Mesothelial cell of epicardium (in vitro differentiated cells): Measurements from ENCODE around the gene COMT. TPM values are rescaled to one million over a fixed set of nuclear protein-coding genes. Genes with fewer than 3 reads are reported as not detected.

Experiments used
- DNase-seq, 2 experiments: peaks; one replicate each; pipeline ENCODE4 v3.0.0; 2021; ENCODE audit warnings: low spot score in 2 of 2; ENCODE audit not compliant: unreplicated experiment in 2 of 2
- H3K27ac Mint-ChIP-seq: 2 replicates; pipeline ENCODE4 v1.8.0; 2021; ENCODE audit warnings: mixed read lengths
- H3K27me3 Mint-ChIP-seq: 2 replicates; pipeline ENCODE4 v1.8.0; 2021; ENCODE audit warnings: low read depth, mixed read lengths
- H3K36me3 Mint-ChIP-seq: 2 replicates; pipeline ENCODE4 v1.8.0; 2021; ENCODE audit warnings: mixed read lengths
- H3K4me1 Mint-ChIP-seq: 2 replicates; pipeline ENCODE4 v1.8.0; 2021; ENCODE audit warnings: mixed read lengths
- H3K4me3 Mint-ChIP-seq: 2 replicates; pipeline ENCODE4 v1.8.0; 2021; ENCODE audit warnings: mild to moderate bottlenecking, moderate library complexity, mixed read lengths
- H3K9me3 Mint-ChIP-seq: 2 replicates; pipeline ENCODE4 v1.8.0; 2021; ENCODE audit warnings: mixed read lengths
- total RNA-seq: library from RNA; stranded (reverse); gene quantifications from 3 replicates; pipeline ENCODE4 v1.2.1, GENCODE V29; 2021
- TF ChIP-seq, protein P1 (sequence below): fragments of 200-600 bp; sonication (generic); IDR thresholded peaks from one replicate; pipeline ENCODE4 v1.5.0; 2021; ENCODE audit warnings: antibody characterized with exemption; ENCODE audit not compliant: unreplicated experiment

Gene COMT
- total RNA-seq, 1 donor from 2014 or later = 93.5 TPM

DNA sequence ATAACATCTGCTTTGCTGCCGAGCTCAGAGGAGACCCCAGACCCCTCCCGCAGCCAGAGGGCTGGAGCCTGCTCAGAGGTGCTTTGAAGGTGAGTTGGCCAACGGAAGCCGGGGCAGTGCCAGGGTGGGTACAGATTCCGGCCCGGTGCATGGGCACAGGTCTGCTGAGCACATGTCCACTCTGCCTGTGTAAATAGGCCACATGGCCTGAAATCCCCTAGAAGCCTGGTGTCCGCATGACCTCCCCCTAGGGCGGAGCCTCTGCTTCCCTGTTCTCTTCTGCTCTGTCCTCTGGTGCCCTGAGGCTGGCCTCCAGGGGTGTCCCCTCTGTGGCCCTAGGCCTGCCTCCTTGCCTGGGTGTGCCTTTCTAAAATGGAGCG lies 19.6 kb downstream of the COMT start:
- Mint-ChIP-seq H3K9me3 (no peaks in the 10 kb centered on the region), H3K36me3 (no peaks in the 10 kb centered on the region), H3K27me3 (no peaks in the 10 kb centered on the region), H3K4me1 (peaks cover 33% of the 10 kb centered on the region), H3K27ac (no peak overlapping the region), H3K4me3 (no peak overlapping the region)
- DNase-seq = no peak
- TF ChIP-seq, protein P1, sequence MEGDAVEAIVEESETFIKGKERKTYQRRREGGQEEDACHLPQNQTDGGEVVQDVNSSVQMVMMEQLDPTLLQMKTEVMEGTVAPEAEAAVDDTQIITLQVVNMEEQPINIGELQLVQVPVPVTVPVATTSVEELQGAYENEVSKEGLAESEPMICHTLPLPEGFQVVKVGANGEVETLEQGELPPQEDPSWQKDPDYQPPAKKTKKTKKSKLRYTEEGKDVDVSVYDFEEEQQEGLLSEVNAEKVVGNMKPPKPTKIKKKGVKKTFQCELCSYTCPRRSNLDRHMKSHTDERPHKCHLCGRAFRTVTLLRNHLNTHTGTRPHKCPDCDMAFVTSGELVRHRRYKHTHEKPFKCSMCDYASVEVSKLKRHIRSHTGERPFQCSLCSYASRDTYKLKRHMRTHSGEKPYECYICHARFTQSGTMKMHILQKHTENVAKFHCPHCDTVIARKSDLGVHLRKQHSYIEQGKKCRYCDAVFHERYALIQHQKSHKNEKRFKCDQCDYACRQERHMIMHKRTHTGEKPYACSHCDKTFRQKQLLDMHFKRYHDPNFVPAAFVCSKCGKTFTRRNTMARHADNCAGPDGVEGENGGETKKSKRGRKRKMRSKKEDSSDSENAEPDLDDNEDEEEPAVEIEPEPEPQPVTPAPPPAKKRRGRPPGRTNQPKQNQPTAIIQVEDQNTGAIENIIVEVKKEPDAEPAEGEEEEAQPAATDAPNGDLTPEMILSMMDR = no peak

DNA sequence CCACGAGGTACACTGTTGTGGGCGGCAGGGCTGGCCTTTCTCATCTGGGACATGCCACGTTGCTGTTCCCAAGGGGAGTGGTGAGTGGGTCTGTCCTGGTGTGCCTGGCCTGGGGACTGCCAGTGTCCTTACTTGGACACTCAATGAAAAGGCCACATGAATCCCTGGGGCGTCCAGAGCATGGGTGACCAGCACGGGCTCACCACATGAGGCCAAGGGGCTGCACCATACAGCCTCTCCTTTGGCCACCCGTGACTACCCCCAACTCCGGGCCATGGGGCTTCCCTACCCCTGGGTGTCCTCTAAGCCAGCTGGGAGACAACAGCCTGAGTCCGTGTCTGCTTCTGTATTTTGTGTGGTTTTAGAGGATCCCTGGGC lies 20.3 kb downstream of the COMT start:
- peaks cover 4% of the 10 kb centered on the region for H3K36me3 Mint-ChIP-seq
- TF ChIP-seq, protein P1 = no peak
- no peak overlapping the region for H3K4me3 Mint-ChIP-seq
- DNase-seq = no peak
- H3K27ac Mint-ChIP-seq = no peak overlapping the region
- H3K4me1 Mint-ChIP-seq = peaks cover 33% of the 10 kb centered on the region
- H3K27me3 Mint-ChIP-seq = no peaks in the 10 kb centered on the region
- H3K9me3 Mint-ChIP-seq = no peaks in the 10 kb centered on the region

DNA sequence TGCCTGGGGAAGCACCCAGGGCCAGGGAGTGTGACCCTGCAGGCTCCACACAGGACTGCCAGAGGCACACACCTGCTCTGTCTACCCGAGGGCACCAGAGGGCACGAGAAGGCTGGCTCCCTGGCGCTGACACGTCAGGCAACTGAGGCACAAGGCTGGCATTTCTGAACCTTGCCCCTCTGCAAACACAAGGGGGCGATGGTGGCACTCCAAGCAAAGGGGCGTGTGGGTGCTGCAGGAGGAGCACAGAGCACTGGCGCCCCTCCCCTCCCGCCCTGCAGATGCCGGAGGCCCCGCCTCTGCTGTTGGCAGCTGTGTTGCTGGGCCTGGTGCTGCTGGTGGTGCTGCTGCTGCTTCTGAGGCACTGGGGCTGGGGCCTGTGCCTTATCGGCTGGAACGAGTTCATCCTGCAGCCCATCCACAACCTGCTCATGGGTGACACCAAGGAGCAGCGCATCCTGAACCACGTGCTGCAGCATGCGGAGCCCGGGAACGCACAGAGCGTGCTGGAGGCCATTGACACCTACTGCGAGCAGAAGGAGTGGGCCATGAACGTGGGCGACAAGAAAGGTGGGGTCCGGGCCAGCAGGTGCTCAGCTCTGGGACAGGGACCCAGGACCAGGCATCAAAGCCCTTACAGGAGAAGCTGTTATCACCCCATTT lies 20.8 kb downstream of the COMT start:
- TF ChIP-seq, protein P1 = peak; percentile 59
- peaks cover 33% of the 10 kb centered on the region for H3K4me1 Mint-ChIP-seq
- no peaks in the 10 kb centered on the region for H3K27me3 Mint-ChIP-seq
- no peaks in the 10 kb centered on the region for H3K9me3 Mint-ChIP-seq
- DNase-seq = peak in 1 of 2 experiments; percentile 55
- H3K4me3 Mint-ChIP-seq = peak overlapping the region; percentile 65
- peaks cover 9% of the 10 kb centered on the region for H3K36me3 Mint-ChIP-seq
- peak overlapping the region; percentile 67 for H3K27ac Mint-ChIP-seq

DNA sequence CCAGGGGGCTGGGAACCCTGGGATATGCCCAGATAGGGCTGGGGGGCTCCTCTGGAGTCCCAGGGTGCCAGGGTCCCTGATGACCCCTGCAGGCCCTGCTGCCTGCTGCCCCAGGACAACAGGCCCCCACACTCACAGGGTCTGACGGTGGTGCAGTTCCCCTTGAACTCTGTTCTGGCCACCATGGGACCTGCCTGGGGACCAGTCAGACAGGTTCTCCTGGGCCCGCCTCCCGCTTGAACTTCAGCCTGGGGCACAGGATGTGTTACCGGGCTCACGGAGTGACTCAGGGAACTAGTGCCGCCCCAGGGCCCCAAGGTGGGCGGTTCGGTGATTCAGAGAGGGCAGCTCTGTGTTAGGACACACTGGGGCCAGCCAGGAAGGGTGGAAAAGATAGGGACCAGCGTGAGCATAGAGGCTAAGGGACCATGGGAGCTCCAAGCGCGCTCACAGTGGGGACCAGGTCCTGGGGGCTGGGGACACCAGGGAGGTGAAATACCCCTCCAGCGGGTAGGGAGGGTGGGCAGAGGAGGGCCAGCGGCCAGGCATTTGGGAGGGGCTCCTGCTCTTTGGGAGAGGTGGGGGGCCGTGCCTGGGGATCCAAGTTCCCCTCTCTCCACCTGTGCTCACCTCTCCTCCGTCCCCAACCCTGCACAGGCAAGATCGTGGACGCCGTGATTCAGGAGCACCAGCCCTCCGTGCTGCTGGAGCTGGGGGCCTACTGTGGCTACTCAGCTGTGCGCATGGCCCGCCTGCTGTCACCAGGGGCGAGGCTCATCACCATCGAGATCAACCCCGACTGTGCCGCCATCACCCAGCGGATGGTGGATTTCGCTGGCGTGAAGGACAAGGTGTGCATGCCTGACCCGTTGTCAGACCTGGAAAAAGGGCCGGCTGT lies 21.6 kb downstream of the COMT start:
- Mint-ChIP-seq H3K9me3 (no peaks in the 10 kb centered on the region), H3K4me1 (peaks cover 33% of the 10 kb centered on the region), H3K27me3 (no peaks in the 10 kb centered on the region), H3K36me3 (peaks cover 9% of the 10 kb centered on the region), H3K4me3 (peak overlapping the region; percentile 65), H3K27ac (peak overlapping the region; percentile 91)
- TF ChIP-seq, protein P1 = no peak
- peak in 1 of 2 experiments; percentile 66 for DNase-seq

DNA sequence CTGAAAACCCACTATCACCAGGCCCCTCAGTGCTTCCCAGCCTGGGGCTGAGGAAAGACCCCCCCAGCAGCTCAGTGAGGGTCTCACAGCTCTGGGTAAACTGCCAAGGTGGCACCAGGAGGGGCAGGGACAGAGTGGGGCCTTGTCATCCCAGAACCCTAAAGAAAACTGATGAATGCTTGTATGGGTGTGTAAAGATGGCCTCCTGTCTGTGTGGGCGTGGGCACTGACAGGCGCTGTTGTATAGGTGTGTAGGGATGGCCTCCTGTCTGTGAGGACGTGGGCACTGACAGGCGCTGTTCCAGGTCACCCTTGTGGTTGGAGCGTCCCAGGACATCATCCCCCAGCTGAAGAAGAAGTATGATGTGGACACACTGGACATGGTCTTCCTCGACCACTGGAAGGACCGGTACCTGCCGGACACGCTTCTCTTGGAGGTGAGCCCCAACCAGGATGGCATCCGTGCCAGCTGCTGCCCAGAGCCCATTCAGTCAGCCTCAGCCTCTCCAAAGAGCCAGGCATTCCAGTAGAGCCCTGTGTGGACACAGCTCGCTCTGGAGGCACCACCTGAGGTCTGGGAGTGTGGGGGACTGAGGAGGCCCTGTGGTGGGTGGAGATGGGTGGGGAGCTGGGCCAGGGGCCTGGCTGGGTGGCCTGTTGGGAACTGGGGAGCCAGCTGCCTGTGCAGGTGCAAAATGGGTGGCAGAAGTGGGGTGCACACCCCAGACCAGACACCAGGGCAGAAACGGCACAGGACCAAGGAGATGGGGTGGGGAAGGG lies 22.5 kb downstream of the COMT start:
- H3K9me3 Mint-ChIP-seq = no peaks in the 10 kb centered on the region
- TF ChIP-seq, protein P1 = no peak
- peaks cover 28% of the 10 kb centered on the region for H3K4me1 Mint-ChIP-seq
- no peak for DNase-seq
- no peak overlapping the region for H3K27ac Mint-ChIP-seq
- no peaks in the 10 kb centered on the region for H3K27me3 Mint-ChIP-seq
- H3K4me3 Mint-ChIP-seq = no peak overlapping the region
- peaks cover 9% of the 10 kb centered on the region for H3K36me3 Mint-ChIP-seq
